ENCODE measurements around the gene SH3GLB2.

DNA sequence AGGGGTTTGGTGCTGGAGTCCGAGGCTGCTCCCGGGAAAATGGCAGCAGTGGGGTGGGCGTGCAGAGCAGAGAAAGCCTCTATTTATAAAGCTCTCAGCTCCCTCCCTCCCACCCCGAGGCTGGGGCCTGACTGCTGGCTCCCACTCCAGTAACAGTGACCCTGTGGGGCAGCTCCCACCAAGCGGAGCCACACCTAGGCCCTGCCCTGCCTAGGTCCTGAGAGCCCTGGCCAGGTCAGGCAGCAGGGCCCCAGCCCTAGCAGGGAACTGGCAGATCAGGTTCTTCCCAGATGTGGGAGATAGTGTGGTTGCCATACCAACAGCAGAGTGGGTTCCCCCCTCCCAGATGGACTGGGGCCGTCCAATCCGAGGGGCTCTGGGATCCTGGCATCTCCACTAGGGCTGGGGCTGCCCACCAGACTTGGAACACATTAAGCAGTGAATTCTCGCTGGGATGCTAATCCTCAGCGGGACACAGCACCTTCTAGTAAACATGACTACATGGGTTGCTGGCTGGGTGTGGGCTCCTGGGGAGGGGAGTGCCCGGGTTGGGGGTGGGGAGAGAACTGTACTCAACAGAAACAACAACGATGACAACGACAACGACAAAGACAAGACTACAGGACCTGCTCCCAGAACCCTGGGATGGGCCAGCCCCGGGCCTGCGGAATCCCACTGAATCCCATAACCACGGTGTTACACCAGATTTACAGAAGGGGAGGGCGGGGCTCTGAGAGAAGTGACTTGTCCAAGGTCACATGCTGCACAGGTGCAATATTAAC, 1.5 kb downstream of the SH3GLB2 start:
- TF ChIP-seq GATA2 (IDR thresholded peaks at IDR 0.05; ENCODE audit: low read depth, low read length) = peak; percentile 100
- peak; percentile 90 for TF ChIP-seq GATA3 (IDR thresholded peaks at IDR 0.05; ENCODE audit: low read depth, low read length)
